ENCODE data around the gene PXMP2. TPM values are rescaled to one million over a fixed set of nuclear protein-coding genes. Genes with fewer than 3 reads are reported as not detected.

PXMP2 gene
- total RNA-seq, 4 donors from 2014 or later: 8.5 to 87.9 (median 29.4) TPM

DNA sequence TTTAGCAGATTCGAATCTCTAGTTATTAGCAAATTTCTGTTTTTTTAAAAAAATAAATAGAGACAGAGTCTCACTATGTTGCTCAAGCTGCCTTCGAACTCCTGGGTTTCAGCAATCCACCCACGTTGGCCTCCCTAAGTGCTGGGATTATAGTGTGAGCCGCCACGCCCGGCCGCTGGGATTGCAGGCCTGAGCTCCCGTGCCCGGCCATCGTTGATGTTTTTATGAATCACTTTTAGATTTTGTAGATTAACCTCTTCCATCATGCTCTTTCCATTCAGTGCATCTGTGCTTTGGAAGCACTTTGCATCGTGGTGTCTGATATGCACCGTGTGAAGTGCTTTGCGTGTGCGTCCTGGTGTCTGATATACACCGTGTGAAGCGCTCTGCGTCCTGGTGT is 44.2 kb downstream of the PXMP2 start:
- H3K36me3 ChIP-seq: no peaks in the 10 kb centered on the region

DNA sequence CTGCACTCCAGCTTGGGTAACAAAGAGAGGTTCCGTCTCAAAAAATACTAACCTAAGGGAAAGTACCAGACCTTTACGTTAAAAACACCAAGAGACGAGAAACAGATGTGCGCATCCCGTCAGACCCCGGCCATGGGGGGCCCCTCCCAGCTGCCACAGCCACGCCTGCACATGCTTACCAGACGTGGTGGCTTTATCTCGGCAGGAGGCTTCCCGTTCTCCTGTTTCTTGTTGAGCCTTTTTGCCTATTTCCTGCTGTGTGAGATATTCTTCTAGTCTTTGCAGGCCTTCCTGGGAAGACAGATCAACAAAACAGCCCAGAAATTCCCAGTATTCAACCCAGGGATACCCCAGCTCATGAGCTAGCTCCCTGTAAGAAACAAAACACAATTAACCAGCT is 46.8 kb downstream of the PXMP2 start:
- no peaks in the 10 kb centered on the region for H3K27me3 ChIP-seq
- no peak overlapping the region for H3K4me3 ChIP-seq
- no peak for DNase-seq
- H3K27ac ChIP-seq: no peak overlapping the region
- no peak for TF ChIP-seq POLR2A (IDR thresholded peaks at IDR 0.05)
- TF ChIP-seq, protein P1, sequence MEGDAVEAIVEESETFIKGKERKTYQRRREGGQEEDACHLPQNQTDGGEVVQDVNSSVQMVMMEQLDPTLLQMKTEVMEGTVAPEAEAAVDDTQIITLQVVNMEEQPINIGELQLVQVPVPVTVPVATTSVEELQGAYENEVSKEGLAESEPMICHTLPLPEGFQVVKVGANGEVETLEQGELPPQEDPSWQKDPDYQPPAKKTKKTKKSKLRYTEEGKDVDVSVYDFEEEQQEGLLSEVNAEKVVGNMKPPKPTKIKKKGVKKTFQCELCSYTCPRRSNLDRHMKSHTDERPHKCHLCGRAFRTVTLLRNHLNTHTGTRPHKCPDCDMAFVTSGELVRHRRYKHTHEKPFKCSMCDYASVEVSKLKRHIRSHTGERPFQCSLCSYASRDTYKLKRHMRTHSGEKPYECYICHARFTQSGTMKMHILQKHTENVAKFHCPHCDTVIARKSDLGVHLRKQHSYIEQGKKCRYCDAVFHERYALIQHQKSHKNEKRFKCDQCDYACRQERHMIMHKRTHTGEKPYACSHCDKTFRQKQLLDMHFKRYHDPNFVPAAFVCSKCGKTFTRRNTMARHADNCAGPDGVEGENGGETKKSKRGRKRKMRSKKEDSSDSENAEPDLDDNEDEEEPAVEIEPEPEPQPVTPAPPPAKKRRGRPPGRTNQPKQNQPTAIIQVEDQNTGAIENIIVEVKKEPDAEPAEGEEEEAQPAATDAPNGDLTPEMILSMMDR (IDR thresholded peaks at IDR 0.05): no peak
- intact Hi-C loops (cut with DNase I; ENCODE audit: low total_unique reads): no loop called here
- no peaks in the 10 kb centered on the region for H3K4me1 ChIP-seq
- no peaks in the 10 kb centered on the region for H3K36me3 ChIP-seq
- H3K9me3 ChIP-seq: no peaks in the 10 kb centered on the region

More for the DNA sequence above, 44.2 kb downstream of the PXMP2 start:
- TF ChIP-seq, protein P1 (IDR thresholded peaks at IDR 0.05): no peak
- no peak for TF ChIP-seq POLR2A (IDR thresholded peaks at IDR 0.05)
- intact Hi-C loops (cut with DNase I; ENCODE audit: low total_unique reads): no loop called here
- no peak overlapping the region for H3K4me3 ChIP-seq
- no peaks in the 10 kb centered on the region for H3K27me3 ChIP-seq
- no peaks in the 10 kb centered on the region for H3K9me3 ChIP-seq
- H3K27ac ChIP-seq: no peak overlapping the region
- DNase-seq: no peak
- H3K4me1 ChIP-seq: no peaks in the 10 kb centered on the region

DNA sequence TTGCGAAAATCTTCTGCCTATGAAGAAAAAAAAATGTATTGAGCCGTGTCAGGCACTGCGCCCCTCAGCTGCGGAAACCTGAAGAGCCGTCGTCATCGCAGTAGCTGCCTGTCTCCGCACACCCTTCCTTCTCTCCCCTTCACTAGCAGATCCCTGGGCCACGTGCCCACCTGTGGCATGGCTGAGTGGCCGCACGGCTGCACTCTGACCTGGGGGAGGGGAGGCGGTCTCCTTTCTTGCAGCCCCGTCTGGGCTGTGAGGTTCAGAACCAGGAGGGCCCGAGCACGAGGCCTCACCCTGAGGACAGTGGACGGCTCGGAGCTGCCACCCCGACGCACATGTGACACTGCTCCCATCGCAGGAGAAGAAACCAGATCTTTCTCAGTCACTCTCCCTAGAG is 48.1 kb downstream of the PXMP2 start:
- H3K36me3 ChIP-seq: no peaks in the 10 kb centered on the region
- intact Hi-C loops (cut with DNase I; ENCODE audit: low total_unique reads): no loop called here
- no peaks in the 10 kb centered on the region for H3K27me3 ChIP-seq
- DNase-seq: no peak
- H3K4me1 ChIP-seq: no peaks in the 10 kb centered on the region
- H3K27ac ChIP-seq: no peak overlapping the region
- no peak overlapping the region for H3K4me3 ChIP-seq
- TF ChIP-seq, protein P1 (IDR thresholded peaks at IDR 0.05): no peak
- no peak for TF ChIP-seq POLR2A (IDR thresholded peaks at IDR 0.05)
- no peaks in the 10 kb centered on the region for H3K9me3 ChIP-seq

DNA sequence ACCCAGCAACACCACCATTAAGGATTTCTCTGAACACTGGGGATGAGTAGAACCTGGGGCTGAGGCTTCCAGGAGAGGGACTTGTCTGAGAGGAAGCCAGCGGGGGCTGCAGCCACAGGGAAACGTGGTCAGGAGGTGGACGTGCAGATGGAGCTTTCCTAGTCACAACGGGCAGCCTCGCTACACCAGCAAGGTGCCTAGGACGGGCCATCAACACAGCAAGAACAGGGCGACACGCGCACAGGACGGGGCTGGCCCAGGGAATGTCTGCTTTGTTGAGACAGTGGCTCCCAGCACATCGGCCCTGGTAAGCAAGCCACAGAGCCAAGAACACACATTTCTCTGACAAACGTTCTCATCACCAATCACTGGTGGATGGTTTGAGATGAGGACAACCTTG is 49.0 kb downstream of the PXMP2 start:
- intact Hi-C loops (cut with DNase I; ENCODE audit: low total_unique reads): no loop called here
- no peak for DNase-seq
- no peaks in the 10 kb centered on the region for H3K4me1 ChIP-seq
- H3K9me3 ChIP-seq: no peaks in the 10 kb centered on the region
- H3K27ac ChIP-seq: no peak overlapping the region
- no peaks in the 10 kb centered on the region for H3K27me3 ChIP-seq
- TF ChIP-seq, protein P1 (IDR thresholded peaks at IDR 0.05): no peak
- no peak for TF ChIP-seq POLR2A (IDR thresholded peaks at IDR 0.05)
- no peaks in the 10 kb centered on the region for H3K36me3 ChIP-seq
- H3K4me3 ChIP-seq: no peak overlapping the region

DNA sequence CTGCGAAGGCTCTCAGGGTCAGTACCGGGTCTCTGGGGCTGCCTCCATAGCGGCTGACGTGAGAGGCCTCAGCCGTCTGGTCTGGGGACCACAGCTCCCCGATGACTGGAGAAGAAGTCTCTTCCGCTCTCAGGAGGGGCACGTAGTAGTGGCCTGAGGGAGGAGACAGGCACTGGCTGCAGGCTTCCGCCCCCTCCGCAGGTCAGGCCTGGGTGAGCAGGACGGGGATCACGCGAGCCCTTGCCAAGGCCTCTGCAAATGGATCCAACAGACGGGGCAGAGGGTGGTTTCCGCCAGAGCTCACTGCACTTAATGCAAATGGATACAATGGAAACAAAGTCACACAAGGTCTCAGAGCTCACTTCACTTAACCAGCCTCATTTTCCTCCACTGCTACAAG is 49.5 kb downstream of the PXMP2 start:
- intact Hi-C loops (cut with DNase I; ENCODE audit: low total_unique reads): no loop called here
- DNase-seq: no peak
- H3K9me3 ChIP-seq: no peaks in the 10 kb centered on the region
- no peak overlapping the region for H3K27ac ChIP-seq
- no peaks in the 10 kb centered on the region for H3K4me1 ChIP-seq
- no peak for TF ChIP-seq POLR2A (IDR thresholded peaks at IDR 0.05)
- TF ChIP-seq, protein P1 (IDR thresholded peaks at IDR 0.05): no peak
- no peak overlapping the region for H3K4me3 ChIP-seq
- H3K36me3 ChIP-seq: no peaks in the 10 kb centered on the region
- H3K27me3 ChIP-seq: no peaks in the 10 kb centered on the region

All from uterus (tissue), 4 donors.